ENCODE data around the gene KRTAP5-1.

The KRTAP5-1 gene

GRCh38 chr11:1546536-1547466 lies 38.3 kb downstream of the KRTAP5-1 start:
- H4K91ac ChIP-seq (ENCODE audit: low read depth, low read length, poor library complexity), result no peak overlapping the region
- H3K36me3 ChIP-seq (replicated peaks in 1 of 2; ENCODE audit: control insufficient read depth in 2 of 2, insufficient read depth in 2 of 2, low read length in 2 of 2), result no peaks in the 10 kb centered on the region
- H3K27me3 ChIP-seq (ENCODE audit: control insufficient read depth in 3 of 3, insufficient read depth in 3 of 3, low read depth in 1 of 3, low read length in 3 of 3), result peaks cover 22 to 80% (median 57%) of the 10 kb centered on the region in 3 experiments
- peak overlapping the region; percentile 85 for H3K18ac ChIP-seq (ENCODE audit: low read length)
- H2BK15ac ChIP-seq (ENCODE audit: low read length), result peak overlapping the region; percentile 67
- peak overlapping the region; percentile 80 for H2AFZ ChIP-seq (ENCODE audit: low read length)
- no peaks in the 10 kb centered on the region for H3K9me3 ChIP-seq (replicated peaks in 1 of 2; ENCODE audit: control insufficient read depth in 2 of 2, insufficient read depth in 1 of 2, low read depth in 1 of 2, low read length in 2 of 2)
- peak overlapping the region; percentile 73 for H2BK12ac ChIP-seq (ENCODE audit: low read length)
- no peak overlapping the region for H2BK5ac ChIP-seq (ENCODE audit: low read length)
- H4K8ac ChIP-seq (ENCODE audit: low read depth, low read length), result no peak overlapping the region
- H3K4me3 ChIP-seq (ENCODE audit: low read length in 2 of 2), result peak overlapping the region; percentile 6 to 78
- peak overlapping the region; percentile 97 for H2AK5ac ChIP-seq (ENCODE audit: low read depth, low read length)
- peak overlapping the region; percentile 77 for H3K9ac ChIP-seq (ENCODE audit: low read depth, low read length, poor library complexity)
- peaks cover 0 to 7% of the 10 kb centered on the region in 2 donors for H3K4me1 ChIP-seq (ENCODE audit: control insufficient read depth in 2 of 2, insufficient read depth in 1 of 2, low read depth in 1 of 2, low read length in 2 of 2)
- H3K23ac ChIP-seq (ENCODE audit: low read depth, low read length, poor library complexity), result peak overlapping the region; percentile 97
- WGBS, 2 donors (ENCODE audit: extremely low coverage in 2 of 2, insufficient read length in 2 of 2, insufficient replicate concordance in 1 of 2), result no CpG with 5 or more reads among the region's 106 CpGs
- peak overlapping the region; percentile 38 for H3K14ac ChIP-seq (ENCODE audit: low read length)
- DNase-seq (ENCODE audit: low spot score), result peak; percentile 63
- no peak overlapping the region for H3K27ac ChIP-seq (replicated peaks; ENCODE audit: low read length)
- H3K4ac ChIP-seq (ENCODE audit: low read length), result no peak overlapping the region
- H3K4me2 ChIP-seq (ENCODE audit: insufficient read depth, low read length, poor library complexity, severe bottlenecking), result peak overlapping the region; percentile 96
- H2BK120ac ChIP-seq (ENCODE audit: low read depth, low read length), result peak overlapping the region; percentile 54
- H3K79me1 ChIP-seq (ENCODE audit: low read depth, low read length), result no peaks in the 10 kb centered on the region

- WGBS, 2 donors (ENCODE audit: extremely low coverage in 2 of 2, insufficient read length in 2 of 2, insufficient replicate concordance in 1 of 2), result no CpG with 5 or more reads among the region's 18 CpGs
- Histone ChIP-seq H3K4me1 (ENCODE audit: control insufficient read depth in 2 of 2, insufficient read depth in 1 of 2, low read depth in 1 of 2, low read length in 2 of 2) (peaks cover 0 to 10% of the 10 kb centered on the region in 2 donors), H2BK5ac (ENCODE audit: low read length) (no peak overlapping the region), H2BK120ac (ENCODE audit: low read depth, low read length) (peak overlapping the region; percentile 54), H3K9me3 (replicated peaks in 1 of 2; ENCODE audit: control insufficient read depth in 2 of 2, insufficient read depth in 1 of 2, low read depth in 1 of 2, low read length in 2 of 2) (no peaks in the 10 kb centered on the region), H3K18ac (ENCODE audit: low read length) (peak overlapping the region; percentile 78), H3K4ac (ENCODE audit: low read length) (peak overlapping the region; percentile 66), H3K4me2 (ENCODE audit: insufficient read depth, low read length, poor library complexity, severe bottlenecking) (no peak overlapping the region), H3K27ac (replicated peaks; ENCODE audit: low read length) (no peak overlapping the region), H3K4me3 (ENCODE audit: low read length in 2 of 2) (peak overlapping the region in 1 of 2 donors; percentile 33), H3K36me3 (replicated peaks in 1 of 2; ENCODE audit: control insufficient read depth in 2 of 2, insufficient read depth in 2 of 2, low read length in 2 of 2) (no peaks in the 10 kb centered on the region), H4K91ac (ENCODE audit: low read depth, low read length, poor library complexity) (no peak overlapping the region), H2BK12ac (ENCODE audit: low read length) (peak overlapping the region; percentile 84), H3K27me3 (ENCODE audit: control insufficient read depth in 3 of 3, insufficient read depth in 3 of 3, low read depth in 1 of 3, low read length in 3 of 3) (peaks cover 22 to 87% (median 57%) of the 10 kb centered on the region in 3 experiments), H3K79me1 (ENCODE audit: low read depth, low read length) (no peaks in the 10 kb centered on the region), H2AFZ (ENCODE audit: low read length) (no peak overlapping the region), H3K14ac (ENCODE audit: low read length) (no peak overlapping the region), H3K23ac (ENCODE audit: low read depth, low read length, poor library complexity) (peak overlapping the region; percentile 97), H3K9ac (ENCODE audit: low read depth, low read length, poor library complexity) (peak overlapping the region; percentile 12), H2BK15ac (ENCODE audit: low read length) (peak overlapping the region; percentile 49), H4K8ac (ENCODE audit: low read depth, low read length) (no peak overlapping the region), H2AK5ac (ENCODE audit: low read depth, low read length) (peak overlapping the region; percentile 95)
- no peak for DNase-seq (ENCODE audit: low spot score)
Measured at GRCh38 chr11:1546077-1546535, 39.0 kb downstream of the KRTAP5-1 start.

GRCh38 chr11:1545432-1545831 lies 39.7 kb downstream of the KRTAP5-1 start:
- no peak overlapping the region for H2BK5ac ChIP-seq (ENCODE audit: low read length)
- no peak overlapping the region for H4K8ac ChIP-seq (ENCODE audit: low read depth, low read length)
- no peak overlapping the region for H3K27ac ChIP-seq (replicated peaks; ENCODE audit: low read length)
- H3K27me3 ChIP-seq (ENCODE audit: control insufficient read depth in 3 of 3, insufficient read depth in 3 of 3, low read depth in 1 of 3, low read length in 3 of 3), result peaks cover 22 to 91% (median 57%) of the 10 kb centered on the region in 3 experiments
- no peak overlapping the region for H4K91ac ChIP-seq (ENCODE audit: low read depth, low read length, poor library complexity)
- H2BK120ac ChIP-seq (ENCODE audit: low read depth, low read length), result no peak overlapping the region
- no peak overlapping the region for H3K4me2 ChIP-seq (ENCODE audit: insufficient read depth, low read length, poor library complexity, severe bottlenecking)
- no peak for DNase-seq (ENCODE audit: low spot score)
- peak overlapping the region; percentile 81 for H2AK5ac ChIP-seq (ENCODE audit: low read depth, low read length)
- H3K36me3 ChIP-seq (replicated peaks in 1 of 2; ENCODE audit: control insufficient read depth in 2 of 2, insufficient read depth in 2 of 2, low read length in 2 of 2), result no peaks in the 10 kb centered on the region
- no peak overlapping the region for H2AFZ ChIP-seq (ENCODE audit: low read length)
- H2BK15ac ChIP-seq (ENCODE audit: low read length), result no peak overlapping the region
- peak overlapping the region; percentile 44 for H3K9ac ChIP-seq (ENCODE audit: low read depth, low read length, poor library complexity)
- no peak overlapping the region for H3K4ac ChIP-seq (ENCODE audit: low read length)
- H3K14ac ChIP-seq (ENCODE audit: low read length), result no peak overlapping the region
- H3K4me1 ChIP-seq (ENCODE audit: control insufficient read depth in 2 of 2, insufficient read depth in 1 of 2, low read depth in 1 of 2, low read length in 2 of 2), result peaks cover 0 to 10% of the 10 kb centered on the region in 2 donors
- no peak overlapping the region for H3K18ac ChIP-seq (ENCODE audit: low read length)
- no peaks in the 10 kb centered on the region for H3K9me3 ChIP-seq (replicated peaks in 1 of 2; ENCODE audit: control insufficient read depth in 2 of 2, insufficient read depth in 1 of 2, low read depth in 1 of 2, low read length in 2 of 2)
- H3K23ac ChIP-seq (ENCODE audit: low read depth, low read length, poor library complexity), result no peak overlapping the region
- WGBS, 2 donors (ENCODE audit: extremely low coverage in 2 of 2, insufficient read length in 2 of 2, insufficient replicate concordance in 1 of 2), result no CpG with 5 or more reads among the region's 5 CpGs
- H3K4me3 ChIP-seq (ENCODE audit: low read length in 2 of 2), result no peak overlapping the region
- no peak overlapping the region for H2BK12ac ChIP-seq (ENCODE audit: low read length)
- no peaks in the 10 kb centered on the region for H3K79me1 ChIP-seq (ENCODE audit: low read depth, low read length)

- Histone ChIP-seq H3K18ac (ENCODE audit: low read length) (no peak overlapping the region), H3K4me2 (ENCODE audit: insufficient read depth, low read length, poor library complexity, severe bottlenecking) (no peak overlapping the region), H3K14ac (ENCODE audit: low read length) (peak overlapping the region; percentile 42), H4K8ac (ENCODE audit: low read depth, low read length) (no peak overlapping the region), H3K27me3 (ENCODE audit: control insufficient read depth in 3 of 3, insufficient read depth in 3 of 3, low read depth in 1 of 3, low read length in 3 of 3) (peaks cover 22 to 88% (median 51%) of the 10 kb centered on the region in 3 experiments), H3K23ac (ENCODE audit: low read depth, low read length, poor library complexity) (no peak overlapping the region), H2AFZ (ENCODE audit: low read length) (no peak overlapping the region), H2BK15ac (ENCODE audit: low read length) (no peak overlapping the region), H3K36me3 (replicated peaks in 1 of 2; ENCODE audit: control insufficient read depth in 2 of 2, insufficient read depth in 2 of 2, low read length in 2 of 2) (no peaks in the 10 kb centered on the region), H3K4me3 (ENCODE audit: low read length in 2 of 2) (peak overlapping the region in 1 of 2 donors; percentile 46), H3K27ac (replicated peaks; ENCODE audit: low read length) (no peak overlapping the region), H3K4me1 (ENCODE audit: control insufficient read depth in 2 of 2, insufficient read depth in 1 of 2, low read depth in 1 of 2, low read length in 2 of 2) (peaks cover 0 to 10% of the 10 kb centered on the region in 2 donors), H3K79me1 (ENCODE audit: low read depth, low read length) (no peaks in the 10 kb centered on the region), H3K9me3 (replicated peaks in 1 of 2; ENCODE audit: control insufficient read depth in 2 of 2, insufficient read depth in 1 of 2, low read depth in 1 of 2, low read length in 2 of 2) (no peaks in the 10 kb centered on the region), H4K91ac (ENCODE audit: low read depth, low read length, poor library complexity) (no peak overlapping the region), H2BK120ac (ENCODE audit: low read depth, low read length) (no peak overlapping the region), H2BK5ac (ENCODE audit: low read length) (no peak overlapping the region), H2AK5ac (ENCODE audit: low read depth, low read length) (no peak overlapping the region), H3K9ac (ENCODE audit: low read depth, low read length, poor library complexity) (no peak overlapping the region), H2BK12ac (ENCODE audit: low read length) (no peak overlapping the region), H3K4ac (ENCODE audit: low read length) (no peak overlapping the region)
- no CpG with 5 or more reads among the region's 6 CpGs for WGBS, 2 donors (ENCODE audit: extremely low coverage in 2 of 2, insufficient read length in 2 of 2, insufficient replicate concordance in 1 of 2)
- no peak for DNase-seq (ENCODE audit: low spot score)
Measured at GRCh38 chr11:1544536-1544935, 40.5 kb downstream of the KRTAP5-1 start.

All from neuronal stem cell (in vitro differentiated cells).